SK-N-SH treated with all-trans-retinoic acid at 6 μM for 48 hours (cell line): ENCODE measurements around the gene BIRC7.

Experiments
- ATAC-seq: fragments of 200-7000 bp; cut with Tn5 transposase; 3 replicates; pipeline ENCODE4 v1.9.1; 2020; ENCODE audit warnings: mild to moderate bottlenecking, moderate library complexity
- ARNTL ChIP-seq: fragments of 450-650 bp; formaldehyde crosslinking; IDR thresholded peaks from 2 replicates; pipeline ENCODE4 v1.5.0; 2020; ENCODE audit warnings: low read depth, mild to moderate bottlenecking, moderate library complexity, borderline replicate concordance
- BACH2 ChIP-seq: fragments of 250-450 bp; sonication (Bioruptor Pico); IDR thresholded peaks from 2 replicates; pipeline ENCODE4 v1.9.0; 2021; ENCODE audit warnings: mild to moderate bottlenecking, borderline replicate concordance
- CREB5 ChIP-seq: fragments of 250-450 bp; sonication (Bioruptor Pico); IDR thresholded peaks from 2 replicates; pipeline ENCODE4 v1.5.1; 2020; ENCODE audit warnings: low read depth, mild to moderate bottlenecking, moderate library complexity
- ESRRG ChIP-seq: fragments of 250-450 bp; sonication (Bioruptor Pico); IDR thresholded peaks from 2 replicates; pipeline ENCODE4 v1.6.1; 2021; ENCODE audit warnings: mild to moderate bottlenecking
- GLIS3 ChIP-seq: fragments of 250-450 bp; sonication (Bioruptor Pico); IDR thresholded peaks from 2 replicates; pipeline ENCODE4 v1.5.0; 2020; ENCODE audit warnings: mild to moderate bottlenecking, moderate library complexity
- ISL1 ChIP-seq: fragments of 250-450 bp; sonication (Bioruptor Pico); IDR thresholded peaks from 2 replicates; pipeline ENCODE4 v2.1.2; 2022; ENCODE audit warnings: mild to moderate bottlenecking, moderate library complexity
- OSR1 ChIP-seq: fragments of 250-450 bp; sonication (Bioruptor Pico); IDR thresholded peaks from 2 replicates; pipeline ENCODE4 v1.8.0; 2022; ENCODE audit warnings: moderate library complexity, mild to moderate bottlenecking, inconsistent platforms
- PPARA ChIP-seq: fragments of 250-450 bp; sonication (Bioruptor Pico); IDR thresholded peaks from 2 replicates; pipeline ENCODE4 v1.5.0; 2020; ENCODE audit warnings: mild to moderate bottlenecking, borderline replicate concordance
- RARB ChIP-seq: fragments of 250-450 bp; sonication (Bioruptor Pico); IDR thresholded peaks from 2 replicates; pipeline ENCODE4 v1.8.0; 2021; ENCODE audit warnings: mild to moderate bottlenecking, moderate library complexity
- TCF4 ChIP-seq: fragments of 250-450 bp; sonication (Bioruptor Pico); IDR thresholded peaks from 2 replicates; pipeline ENCODE4 v1.8.0; 2021; ENCODE audit warnings: mild to moderate bottlenecking, moderate library complexity, borderline replicate concordance
- TOX ChIP-seq: fragments of 250-450 bp; sonication (Bioruptor Pico); IDR thresholded peaks from 2 replicates; pipeline ENCODE4 v1.8.0; 2021; ENCODE audit warnings: mild to moderate bottlenecking, moderate library complexity, borderline replicate concordance
- ZC3H10 ChIP-seq: fragments of 250-450 bp; sonication (Bioruptor Pico); IDR thresholded peaks from 2 replicates; pipeline ENCODE4 v1.5.1; 2021; ENCODE audit warnings: mild to moderate bottlenecking, moderate library complexity
- ZFP3 ChIP-seq: fragments of 250-450 bp; sonication (Bioruptor Pico); IDR thresholded peaks from 2 replicates; pipeline ENCODE4 v1.5.0; 2020; ENCODE audit warnings: mild to moderate bottlenecking, moderate library complexity
- ZFP30 ChIP-seq: fragments of 450-650 bp; formaldehyde crosslinking; IDR thresholded peaks from 2 replicates; pipeline ENCODE4 v1.5.0; 2022; ENCODE audit warnings: mild to moderate bottlenecking, moderate library complexity
- ZNF565 ChIP-seq: fragments of 450-650 bp; formaldehyde crosslinking; conservative IDR thresholded peaks from 2 replicates; pipeline ENCODE4 v1.5.0; 2020; ENCODE audit warnings: low read depth, mild to moderate bottlenecking, moderate library complexity
- ZNF70 ChIP-seq: fragments of 450-650 bp; formaldehyde crosslinking; IDR thresholded peaks from 2 replicates; pipeline ENCODE4 v1.5.0; 2020; ENCODE audit warnings: mild to moderate bottlenecking, moderate library complexity
- ZNF8 ChIP-seq: fragments of 450-650 bp; formaldehyde crosslinking; IDR thresholded peaks from 2 replicates; pipeline ENCODE4 v1.5.0; 2020; ENCODE audit warnings: mild to moderate bottlenecking, moderate library complexity
- TF ChIP-seq, protein P1 (sequence below): fragments of 250-450 bp; sonication (Bioruptor Pico); IDR thresholded peaks from 2 replicates; pipeline ENCODE4 v1.8.0; 2020; ENCODE audit warnings: mild to moderate bottlenecking, moderate library complexity, borderline replicate concordance
- TF ChIP-seq, protein P2 (sequence below): fragments of 250-450 bp; sonication (Bioruptor Pico); IDR thresholded peaks from 2 replicates; pipeline ENCODE4 v1.5.0; 2020; ENCODE audit warnings: mild to moderate bottlenecking, moderate library complexity
- TF ChIP-seq, protein P3 (sequence below): fragments of 250-450 bp; sonication (Bioruptor Pico); IDR thresholded peaks from 2 replicates; pipeline ENCODE4 v1.5.1; 2021; ENCODE audit warnings: mild to moderate bottlenecking, moderate library complexity
- TF ChIP-seq, protein P4 (sequence below): fragments of 250-450 bp; sonication (Bioruptor Pico); IDR thresholded peaks from 2 replicates; pipeline ENCODE4 v1.8.0; 2021; ENCODE audit warnings: low read depth, mild to moderate bottlenecking, moderate library complexity, borderline replicate concordance

BIRC7 gene

GRCh38 chr20:63186528-63187316, 49.0 kb upstream of the BIRC7 start:
- TF ChIP-seq ZNF8 (CRISPR knock-in tag) (no peak), CREB5 (CRISPR knock-in tag) (no peak), ZFP3 (CRISPR knock-in tag) (no peak), PPARA (CRISPR knock-in tag) (no peak), TCF4 (CRISPR knock-in tag) (no peak), ZNF70 (CRISPR knock-in tag) (no peak), OSR1 (CRISPR knock-in tag) (no peak), ZC3H10 (CRISPR knock-in tag) (no peak), ISL1 (CRISPR knock-in tag) (no peak), ZFP30 (CRISPR knock-in tag) (no peak), ESRRG (no peak), BACH2 (CRISPR knock-in tag) (no peak), RARB (CRISPR knock-in tag) (no peak), GLIS3 (CRISPR knock-in tag) (no peak)
- TF ChIP-seq, protein P1, sequence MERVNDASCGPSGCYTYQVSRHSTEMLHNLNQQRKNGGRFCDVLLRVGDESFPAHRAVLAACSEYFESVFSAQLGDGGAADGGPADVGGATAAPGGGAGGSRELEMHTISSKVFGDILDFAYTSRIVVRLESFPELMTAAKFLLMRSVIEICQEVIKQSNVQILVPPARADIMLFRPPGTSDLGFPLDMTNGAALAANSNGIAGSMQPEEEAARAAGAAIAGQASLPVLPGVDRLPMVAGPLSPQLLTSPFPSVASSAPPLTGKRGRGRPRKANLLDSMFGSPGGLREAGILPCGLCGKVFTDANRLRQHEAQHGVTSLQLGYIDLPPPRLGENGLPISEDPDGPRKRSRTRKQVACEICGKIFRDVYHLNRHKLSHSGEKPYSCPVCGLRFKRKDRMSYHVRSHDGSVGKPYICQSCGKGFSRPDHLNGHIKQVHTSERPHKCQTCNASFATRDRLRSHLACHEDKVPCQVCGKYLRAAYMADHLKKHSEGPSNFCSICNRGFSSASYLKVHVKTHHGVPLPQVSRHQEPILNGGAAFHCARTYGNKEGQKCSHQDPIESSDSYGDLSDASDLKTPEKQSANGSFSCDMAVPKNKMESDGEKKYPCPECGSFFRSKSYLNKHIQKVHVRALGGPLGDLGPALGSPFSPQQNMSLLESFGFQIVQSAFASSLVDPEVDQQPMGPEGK, result no peak
- TF ChIP-seq, protein P2, sequence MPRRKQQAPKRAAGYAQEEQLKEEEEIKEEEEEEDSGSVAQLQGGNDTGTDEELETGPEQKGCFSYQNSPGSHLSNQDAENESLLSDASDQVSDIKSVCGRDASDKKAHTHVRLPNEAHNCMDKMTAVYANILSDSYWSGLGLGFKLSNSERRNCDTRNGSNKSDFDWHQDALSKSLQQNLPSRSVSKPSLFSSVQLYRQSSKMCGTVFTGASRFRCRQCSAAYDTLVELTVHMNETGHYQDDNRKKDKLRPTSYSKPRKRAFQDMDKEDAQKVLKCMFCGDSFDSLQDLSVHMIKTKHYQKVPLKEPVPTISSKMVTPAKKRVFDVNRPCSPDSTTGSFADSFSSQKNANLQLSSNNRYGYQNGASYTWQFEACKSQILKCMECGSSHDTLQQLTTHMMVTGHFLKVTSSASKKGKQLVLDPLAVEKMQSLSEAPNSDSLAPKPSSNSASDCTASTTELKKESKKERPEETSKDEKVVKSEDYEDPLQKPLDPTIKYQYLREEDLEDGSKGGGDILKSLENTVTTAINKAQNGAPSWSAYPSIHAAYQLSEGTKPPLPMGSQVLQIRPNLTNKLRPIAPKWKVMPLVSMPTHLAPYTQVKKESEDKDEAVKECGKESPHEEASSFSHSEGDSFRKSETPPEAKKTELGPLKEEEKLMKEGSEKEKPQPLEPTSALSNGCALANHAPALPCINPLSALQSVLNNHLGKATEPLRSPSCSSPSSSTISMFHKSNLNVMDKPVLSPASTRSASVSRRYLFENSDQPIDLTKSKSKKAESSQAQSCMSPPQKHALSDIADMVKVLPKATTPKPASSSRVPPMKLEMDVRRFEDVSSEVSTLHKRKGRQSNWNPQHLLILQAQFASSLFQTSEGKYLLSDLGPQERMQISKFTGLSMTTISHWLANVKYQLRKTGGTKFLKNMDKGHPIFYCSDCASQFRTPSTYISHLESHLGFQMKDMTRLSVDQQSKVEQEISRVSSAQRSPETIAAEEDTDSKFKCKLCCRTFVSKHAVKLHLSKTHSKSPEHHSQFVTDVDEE (CRISPR knock-in tag), result no peak
- TF ChIP-seq, protein P3, sequence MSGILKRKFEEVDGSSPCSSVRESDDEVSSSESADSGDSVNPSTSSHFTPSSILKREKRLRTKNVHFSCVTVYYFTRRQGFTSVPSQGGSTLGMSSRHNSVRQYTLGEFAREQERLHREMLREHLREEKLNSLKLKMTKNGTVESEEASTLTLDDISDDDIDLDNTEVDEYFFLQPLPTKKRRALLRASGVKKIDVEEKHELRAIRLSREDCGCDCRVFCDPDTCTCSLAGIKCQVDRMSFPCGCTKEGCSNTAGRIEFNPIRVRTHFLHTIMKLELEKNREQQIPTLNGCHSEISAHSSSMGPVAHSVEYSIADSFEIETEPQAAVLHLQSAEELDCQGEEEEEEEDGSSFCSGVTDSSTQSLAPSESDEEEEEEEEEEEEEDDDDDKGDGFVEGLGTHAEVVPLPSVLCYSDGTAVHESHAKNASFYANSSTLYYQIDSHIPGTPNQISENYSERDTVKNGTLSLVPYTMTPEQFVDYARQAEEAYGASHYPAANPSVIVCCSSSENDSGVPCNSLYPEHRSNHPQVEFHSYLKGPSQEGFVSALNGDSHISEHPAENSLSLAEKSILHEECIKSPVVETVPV (CRISPR knock-in tag), result no peak
- ATAC-seq, result no peak

GRCh38 chr20:63187338-63188158, 48.2 kb upstream of the BIRC7 start:
- no peak for TF ChIP-seq CREB5 (CRISPR knock-in tag)
- no peak for TF ChIP-seq ARNTL
- no peak for TF ChIP-seq ZNF565 (CRISPR knock-in tag)
- TF ChIP-seq ZFP3 (CRISPR knock-in tag), result no peak
- TF ChIP-seq PPARA (CRISPR knock-in tag), result no peak
- TF ChIP-seq OSR1 (CRISPR knock-in tag), result no peak
- no peak for TF ChIP-seq ZC3H10 (CRISPR knock-in tag)
- TF ChIP-seq BACH2 (CRISPR knock-in tag), result no peak
- TF ChIP-seq, protein P4, sequence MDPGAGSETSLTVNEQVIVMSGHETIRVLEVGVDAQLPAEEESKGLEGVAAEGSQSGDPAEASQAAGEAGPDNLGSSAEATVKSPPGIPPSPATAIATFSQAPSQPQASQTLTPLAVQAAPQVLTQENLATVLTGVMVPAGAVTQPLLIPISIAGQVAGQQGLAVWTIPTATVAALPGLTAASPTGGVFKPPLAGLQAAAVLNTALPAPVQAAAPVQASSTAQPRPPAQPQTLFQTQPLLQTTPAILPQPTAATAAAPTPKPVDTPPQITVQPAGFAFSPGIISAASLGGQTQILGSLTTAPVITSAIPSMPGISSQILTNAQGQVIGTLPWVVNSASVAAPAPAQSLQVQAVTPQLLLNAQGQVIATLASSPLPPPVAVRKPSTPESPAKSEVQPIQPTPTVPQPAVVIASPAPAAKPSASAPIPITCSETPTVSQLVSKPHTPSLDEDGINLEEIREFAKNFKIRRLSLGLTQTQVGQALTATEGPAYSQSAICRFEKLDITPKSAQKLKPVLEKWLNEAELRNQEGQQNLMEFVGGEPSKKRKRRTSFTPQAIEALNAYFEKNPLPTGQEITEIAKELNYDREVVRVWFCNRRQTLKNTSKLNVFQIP (CRISPR knock-in tag), result no peak
- TF ChIP-seq TCF4 (CRISPR knock-in tag), result no peak
- TF ChIP-seq, protein P1, result no peak
- TF ChIP-seq TOX, result no peak
- TF ChIP-seq ZNF8 (CRISPR knock-in tag), result no peak
- no peak for TF ChIP-seq ZNF70 (CRISPR knock-in tag)
- no peak for ATAC-seq
